ENCODE measurements around the gene AIP. TPM values are rescaled to one million over a fixed set of nuclear protein-coding genes. Genes with fewer than 3 reads are reported as not detected.

Gene AIP
- total and polyA plus RNA-seq, 7 donors: 25.3 to 71.5 (median 42.7) TPM

GRCh38 chr11:67496113-67496512 is 13.3 kb downstream of the AIP start:
- intact Hi-C loops (cut with DNase I): no loop called here
- Histone ChIP-seq H3K27ac (no peak overlapping the region), H3K27me3 (ENCODE audit: insufficient read depth in 3 of 3, low read length in 2 of 3) (no peaks in the 10 kb centered on the region), H3K4me1 (no peaks in the 10 kb centered on the region), H3K4me3 (no peak overlapping the region), H3K36me3 (ENCODE audit: insufficient read depth in 1 of 2, low read depth in 1 of 2) (peaks cover 0 to 7% of the 10 kb centered on the region in 2 donors), H3K9me3 (no peaks in the 10 kb centered on the region)
- 91 to 94% (median 92%) methylated on average over 12 of the region's 12 CpGs for WGBS, 3 donors
- ATAC-seq: no peak
- DNase-seq: no peak
- no peak for TF ChIP-seq CTCF (IDR thresholded peaks at IDR 0.05)

GRCh38 chr11:67497656-67498291 is 14.9 kb downstream of the AIP start:
- H3K9me3 ChIP-seq: no peaks in the 10 kb centered on the region
- no peak overlapping the region for H3K4me3 ChIP-seq
- H3K27ac ChIP-seq: peak overlapping the region; percentile 41
- DNase-seq: no peak
- intact Hi-C loops (cut with DNase I): no loop called here
- TF ChIP-seq CTCF (IDR thresholded peaks at IDR 0.05): no peak
- H3K36me3 ChIP-seq (ENCODE audit: insufficient read depth in 1 of 2, low read depth in 1 of 2): no peaks in the 10 kb centered on the region
- no peak for ATAC-seq
- H3K4me1 ChIP-seq: no peaks in the 10 kb centered on the region
- H3K27me3 ChIP-seq (ENCODE audit: insufficient read depth in 3 of 3, low read length in 2 of 3): no peaks in the 10 kb centered on the region
- 91 to 92% (median 92%) methylated on average over 21 of the region's 21 CpGs for WGBS, 3 donors

- H3K27me3 ChIP-seq (ENCODE audit: insufficient read depth in 3 of 3, low read length in 2 of 3): no peaks in the 10 kb centered on the region
- ATAC-seq: peak in 1 of 4 donors; percentile 35
- intact Hi-C loops (cut with DNase I): no loop called here
- H3K9me3 ChIP-seq: no peaks in the 10 kb centered on the region
- no peaks in the 10 kb centered on the region for H3K36me3 ChIP-seq (ENCODE audit: insufficient read depth in 1 of 2, low read depth in 1 of 2)
- no peak for TF ChIP-seq CTCF (IDR thresholded peaks at IDR 0.05)
- DNase-seq: peak in 1 of 2 donors; percentile 70
- H3K4me3 ChIP-seq: no peak overlapping the region
- peak overlapping the region; percentile 41 for H3K27ac ChIP-seq
- 75 to 87% (median 79%) methylated on average over 20 to 21 of the region's 21 CpGs for WGBS, 3 donors
- H3K4me1 ChIP-seq: no peaks in the 10 kb centered on the region
Observed at GRCh38 chr11:67498544-67498972, 15.7 kb downstream of the AIP start.

- Histone ChIP-seq H3K9me3 (no peaks in the 10 kb centered on the region), H3K4me1 (peaks cover 2% of the 10 kb centered on the region), H3K27me3 (ENCODE audit: insufficient read depth in 3 of 3, low read length in 2 of 3) (peaks cover 0 to 10% (median 4%) of the 10 kb centered on the region in 3 donors), H3K36me3 (ENCODE audit: insufficient read depth in 1 of 2, low read depth in 1 of 2) (no peaks in the 10 kb centered on the region), H3K4me3 (no peak overlapping the region), H3K27ac (no peak overlapping the region)
- DNase-seq (peak in 1 of 2 donors; percentile 58), ATAC-seq (no peak)
- intact Hi-C loops (cut with DNase I): no loop called here
- no peak for TF ChIP-seq CTCF (IDR thresholded peaks at IDR 0.05)
- 90 to 92% (median 90%) methylated on average over 26 of the region's 26 CpGs for WGBS, 3 donors
Observed at GRCh38 chr11:67499808-67500483, 17.1 kb downstream of the AIP start.
